NCI-H526 treated with DMSO at 0.1 percent for 48 hours (cell line): ENCODE data around the gene RGS7.

Source experiments
- DNase-seq: peaks from one replicate; lab custom pipeline; 2025; lab: John Stamatoyannopoulos, UW

The RGS7 gene

GRCh38 chr1:240833075-240833474, 523.9 kb downstream of the RGS7 start:
- DNase-seq: no peak

- no peak for DNase-seq
Measured at GRCh38 chr1:240831922-240832321, 525.1 kb downstream of the RGS7 start.

- no peak for DNase-seq
Measured at GRCh38 chr1:240831191-240831631, 525.8 kb downstream of the RGS7 start.

GRCh38 chr1:240829487-240829886, 527.5 kb downstream of the RGS7 start:
- DNase-seq: no peak

GRCh38 chr1:240827786-240828185, 529.2 kb downstream of the RGS7 start:
- no peak for DNase-seq

GRCh38 chr1:240824238-240824637, 532.8 kb downstream of the RGS7 start:
- DNase-seq: no peak

GRCh38 chr1:240823357-240823756, 533.6 kb downstream of the RGS7 start:
- no peak for DNase-seq

GRCh38 chr1:240821925-240822324, 535.1 kb downstream of the RGS7 start:
- DNase-seq: no peak

GRCh38 chr1:240820816-240821215, 536.2 kb downstream of the RGS7 start:
- no peak for DNase-seq

GRCh38 chr1:240816472-240816871, 540.5 kb downstream of the RGS7 start:
- DNase-seq: no peak

GRCh38 chr1:240813720-240814119, 543.3 kb downstream of the RGS7 start:
- no peak for DNase-seq

- DNase-seq: no peak
Measured at GRCh38 chr1:240811256-240811655, 545.7 kb downstream of the RGS7 start.

- no peak for DNase-seq
Measured at GRCh38 chr1:240808381-240808780, 548.6 kb downstream of the RGS7 start.

GRCh38 chr1:240806200-240806745, 550.7 kb downstream of the RGS7 start:
- no peak for DNase-seq

- no peak for DNase-seq
Measured at GRCh38 chr1:240804475-240804874, 552.5 kb downstream of the RGS7 start.

GRCh38 chr1:240803151-240803550, 553.9 kb downstream of the RGS7 start:
- no peak for DNase-seq

GRCh38 chr1:240802271-240802670, 554.7 kb downstream of the RGS7 start:
- DNase-seq: no peak

- no peak for DNase-seq
Measured at GRCh38 chr1:240801442-240801841, 555.6 kb downstream of the RGS7 start.

GRCh38 chr1:240800291-240800690, 556.7 kb downstream of the RGS7 start:
- DNase-seq: no peak

GRCh38 chr1:240797050-240797449, 560.0 kb downstream of the RGS7 start:
- DNase-seq: no peak

- no peak for DNase-seq
Measured at GRCh38 chr1:240794046-240794843, 562.8 kb downstream of the RGS7 start.

GRCh38 chr1:240792915-240793529, 564.0 kb downstream of the RGS7 start:
- DNase-seq: no peak

- DNase-seq: no peak
Measured at GRCh38 chr1:240790856-240791255, 566.1 kb downstream of the RGS7 start.
